H9 (cell line): ENCODE data around the gene GPAT2. TPM values are rescaled to one million over a fixed set of nuclear protein-coding genes. Genes with fewer than 3 reads are reported as not detected.

Source experiments
- DNase-seq: peaks from one replicate; pipeline ENCODE4 v3.0.0-alpha.2; 2017
- H2AFZ ChIP-seq: one replicate; pipeline ENCODE4 v1.6.1; 2013; ENCODE audit warnings: mild to moderate bottlenecking, low read length, control low read depth, moderate library complexity
- H2AK5ac ChIP-seq: 2 replicates; pipeline ENCODE4 v1.6.1; 2013; ENCODE audit warnings: low read length, control low read depth, mixed read lengths; ENCODE audit not compliant: insufficient read length
- H2BK120ac ChIP-seq: one replicate; pipeline ENCODE4 v1.6.1; 2013; ENCODE audit warnings: low read depth, mild to moderate bottlenecking, low read length, control low read depth, inconsistent platforms; ENCODE audit not compliant: poor library complexity, severe bottlenecking
- H2BK12ac ChIP-seq: 2 replicates; pipeline ENCODE4 v1.6.1; 2013; ENCODE audit warnings: low read length, control low read depth, mixed read lengths, low read depth; ENCODE audit not compliant: insufficient read length
- H2BK15ac ChIP-seq: 2 replicates; pipeline ENCODE4 v1.6.1; 2013; ENCODE audit warnings: low read depth, low read length, control low read depth
- H2BK20ac ChIP-seq: one replicate; pipeline ENCODE4 v1.6.1; 2013; ENCODE audit warnings: low read depth, mild to moderate bottlenecking, low read length, control low read depth, inconsistent platforms; ENCODE audit not compliant: poor library complexity, severe bottlenecking
- H2BK5ac ChIP-seq: 2 replicates; pipeline ENCODE4 v1.6.1; 2013; ENCODE audit warnings: low read length, control low read depth, mixed read lengths; ENCODE audit not compliant: insufficient read length
- H3K14ac ChIP-seq: 2 replicates; pipeline ENCODE4 v1.6.1; 2013; ENCODE audit warnings: low read length, control low read depth; ENCODE audit not compliant: insufficient read depth
- H3K18ac ChIP-seq: 2 replicates; pipeline ENCODE4 v1.6.1; 2013; ENCODE audit warnings: low read depth, mild to moderate bottlenecking, mixed read lengths, low read length, control low read depth; ENCODE audit not compliant: insufficient read length
- H3K23ac ChIP-seq: 2 replicates; pipeline ENCODE4 v1.6.1; 2013; ENCODE audit warnings: low read length, control low read depth, mixed read lengths, low read depth; ENCODE audit not compliant: insufficient read length
- H3K23me2 ChIP-seq: 2 replicates; pipeline ENCODE4 v1.6.1; 2013; ENCODE audit warnings: low read depth, mild to moderate bottlenecking, mixed read lengths, low read length, control low read depth; ENCODE audit not compliant: insufficient read length, poor library complexity, severe bottlenecking
- H3K27ac ChIP-seq: 2 replicates; pipeline ENCODE4 v1.5.1; 2013; ENCODE audit warnings: low read length, control low read depth, mixed read lengths, low read depth; ENCODE audit not compliant: insufficient read length
- H3K27me3 ChIP-seq: 2 replicates; pipeline ENCODE4 v1.6.1; 2013; ENCODE audit warnings: low read length, control low read depth, inconsistent platforms; ENCODE audit not compliant: insufficient read depth
- H3K4ac ChIP-seq: 2 replicates; pipeline ENCODE4 v1.6.1; 2013; ENCODE audit warnings: low read depth, mild to moderate bottlenecking, control low read depth, inconsistent platforms, low read length, moderate library complexity
- H3K4me1 ChIP-seq: 2 replicates; pipeline ENCODE4 v1.6.1; 2013; ENCODE audit warnings: low read length, control low read depth, inconsistent platforms; ENCODE audit not compliant: insufficient read depth
- H3K4me2 ChIP-seq: 2 replicates; pipeline ENCODE4 v1.6.1; 2013; ENCODE audit warnings: low read length, control low read depth, mixed read lengths; ENCODE audit not compliant: insufficient read length, insufficient read depth
- H3K56ac ChIP-seq: 2 replicates; pipeline ENCODE4 v1.6.1; 2013; ENCODE audit warnings: low read depth, mild to moderate bottlenecking, mixed read lengths, low read length, control low read depth; ENCODE audit not compliant: insufficient read length
- H3K79me1 ChIP-seq: 2 replicates; pipeline ENCODE4 v1.6.1; 2013; ENCODE audit warnings: low read depth, mild to moderate bottlenecking, moderate library complexity, low read length, control low read depth, inconsistent platforms; ENCODE audit not compliant: insufficient read depth, poor library complexity, severe bottlenecking
- H3K79me2 ChIP-seq: 2 replicates; pipeline ENCODE4 v1.6.1; 2013; ENCODE audit warnings: low read length, control low read depth, inconsistent platforms; ENCODE audit not compliant: insufficient read depth
- H3K9ac ChIP-seq: 2 replicates; pipeline ENCODE4 v1.6.1; 2013; ENCODE audit warnings: low read length, control low read depth, mixed read lengths; ENCODE audit not compliant: insufficient read length; ENCODE audit errors: extremely low read depth
- H3K9me3 ChIP-seq: one replicate; pipeline ENCODE4 v1.6.1; 2013; ENCODE audit warnings: low read depth, low read length, inconsistent platforms; ENCODE audit not compliant: control insufficient read depth
- H3T11ph ChIP-seq: one replicate; pipeline ENCODE4 v1.6.1; 2013; ENCODE audit warnings: mild to moderate bottlenecking, low read length, control low read depth, inconsistent platforms
- H4K20me1 ChIP-seq: one replicate; pipeline ENCODE4 v1.6.1; 2013; ENCODE audit not compliant: control insufficient read depth, insufficient read length, insufficient read depth
- H4K5ac ChIP-seq: 2 replicates; pipeline ENCODE4 v1.6.1; 2013; ENCODE audit warnings: low read depth, mild to moderate bottlenecking, mixed read lengths, low read length, control low read depth; ENCODE audit not compliant: insufficient read length
- H4K8ac ChIP-seq: replicated peaks from 2 replicates; pipeline ENCODE4 v1.6.1; 2013; ENCODE audit warnings: low read length, control low read depth, mixed read lengths, low read depth; ENCODE audit not compliant: insufficient read length
- H4K91ac ChIP-seq: 2 replicates; pipeline ENCODE4 v1.6.1; 2013; ENCODE audit warnings: low read depth, mild to moderate bottlenecking, moderate library complexity, mixed read lengths, low read length, control low read depth; ENCODE audit not compliant: insufficient read length
- H3K27ac Mint-ChIP-seq, 3 experiments: 2 replicates in 2 of 3; 3 replicates in 1 of 3; pipeline ENCODE4 v1.8.0; 2020 to 2021; ENCODE audit warnings: mixed read lengths in 3 of 3, mild to moderate bottlenecking in 1 of 3, moderate library complexity in 1 of 3
- H3K27me3 Mint-ChIP-seq: 2 replicates; pipeline ENCODE4 v1.8.0; 2021; ENCODE audit warnings: low read depth, mild to moderate bottlenecking, moderate library complexity, mixed read lengths
- H3K36me3 Mint-ChIP-seq, 3 experiments: 2 replicates in 2 of 3; 3 replicates in 1 of 3; pipeline ENCODE4 v1.8.0; 2020 to 2021; ENCODE audit warnings: low read depth in 3 of 3, mixed read lengths in 3 of 3; ENCODE audit not compliant: insufficient read depth in 1 of 3
- H3K4me1 Mint-ChIP-seq, 2 experiments: 2 replicates each; pipeline ENCODE4 v1.8.0; 2020; ENCODE audit warnings: mixed read lengths in 2 of 2
- H3K4me3 Mint-ChIP-seq, 2 experiments: 2 replicates in 1 of 2; 3 replicates in 1 of 2; pipeline ENCODE4 v1.8.0; 2020 to 2021; ENCODE audit warnings: mild to moderate bottlenecking in 2 of 2, mixed read lengths in 2 of 2, moderate library complexity in 1 of 2
- H3K9me3 Mint-ChIP-seq, 2 experiments: 2 replicates in 1 of 2; 3 replicates in 1 of 2; pipeline ENCODE4 v1.8.0; 2020; ENCODE audit warnings: mild to moderate bottlenecking in 2 of 2, mixed read lengths in 2 of 2, moderate library complexity in 1 of 2
- CTCF ChIP-seq: fragments of 200-600 bp; sonication (generic); conservative IDR thresholded peaks from 3 replicates; pipeline ENCODE4 v1.8.0; 2021; ENCODE audit warnings: antibody characterized with exemption, mild to moderate bottlenecking
- WGBS: extraction: QIAGEN DNeasy Blood & Tissue Kit; methylation state at CpG from one replicate; pipeline ENCODE4 v1.1.7; 2013; ENCODE audit warnings: missing lambda C conversion rate, low lambda C conversion rate, mixed read lengths; ENCODE audit not compliant: insufficient read length; ENCODE audit errors: extremely low coverage; 5-methylcytosine and 5-hydroxymethylcytosine counted together
- total RNA-seq: library from RNA; stranded (reverse); gene quantifications from 2 replicates; pipeline ENCODE4 v1.2.1, GENCODE V29; 2021

GPAT2 gene
- total RNA-seq, 1 experiment from 2014 or later: 0.17 TPM

GRCh38 chr2:96082211-96083063 lies 47.7 kb upstream of the GPAT2 start:
- Histone ChIP-seq H3K23ac (no peak overlapping the region), H4K8ac (no peak overlapping the region), H3K4ac (no peak overlapping the region), H2BK12ac (no peak overlapping the region), H3K9me3 (no peaks in the 10 kb centered on the region), H3K27me3 (no peaks in the 10 kb centered on the region), H2BK20ac (no peak overlapping the region), H3T11ph (no peak overlapping the region), H3K4me1 (no peaks in the 10 kb centered on the region), H2BK5ac (no peak overlapping the region), H3K79me2 (no peaks in the 10 kb centered on the region), H2AK5ac (no peak overlapping the region), H4K91ac (no peak overlapping the region), H2BK120ac (no peak overlapping the region), H3K56ac (no peak overlapping the region), H2BK15ac (no peak overlapping the region), H3K4me2 (no peak overlapping the region), H2AFZ (no peak overlapping the region), H4K5ac (no peak overlapping the region), H3K79me1 (no peaks in the 10 kb centered on the region), H3K14ac (0 out of 2 replicates have a peak overlapping the region, but pooled peaks have one; percentile 31), H3K9ac (no peak overlapping the region), H3K23me2 (no peaks in the 10 kb centered on the region), H4K20me1 (no peaks in the 10 kb centered on the region), H3K27ac (no peak overlapping the region), H3K18ac (no peak overlapping the region)
- H3K27ac Mint-ChIP-seq: no peak overlapping the region
- TF ChIP-seq CTCF: no peak
- H3K4me3 Mint-ChIP-seq: no peak overlapping the region
- H3K27me3 Mint-ChIP-seq: peaks cover 7% of the 10 kb centered on the region; the same call in 1 of the 2 replicates
- peaks cover 0 to 2% of the 10 kb centered on the region in 2 experiments; a peak in 3 of 5 replicates for H3K9me3 Mint-ChIP-seq
- no peaks in the 10 kb centered on the region; a peak in 1 of 7 replicates for H3K36me3 Mint-ChIP-seq
- DNase-seq: no peak
- no CpG with 5 or more reads among the region's 14 CpGs for WGBS
- H3K4me1 Mint-ChIP-seq: no peaks in the 10 kb centered on the region
